Ammon's horn (tissue), 1 donor: ENCODE results near the gene HOXA3.

Experiments
- DNase-seq: peaks from one replicate; pipeline ENCODE4 v3.0.0-alpha.2; 2016; ENCODE audit warnings: low spot score

Gene HOXA3

DNA sequence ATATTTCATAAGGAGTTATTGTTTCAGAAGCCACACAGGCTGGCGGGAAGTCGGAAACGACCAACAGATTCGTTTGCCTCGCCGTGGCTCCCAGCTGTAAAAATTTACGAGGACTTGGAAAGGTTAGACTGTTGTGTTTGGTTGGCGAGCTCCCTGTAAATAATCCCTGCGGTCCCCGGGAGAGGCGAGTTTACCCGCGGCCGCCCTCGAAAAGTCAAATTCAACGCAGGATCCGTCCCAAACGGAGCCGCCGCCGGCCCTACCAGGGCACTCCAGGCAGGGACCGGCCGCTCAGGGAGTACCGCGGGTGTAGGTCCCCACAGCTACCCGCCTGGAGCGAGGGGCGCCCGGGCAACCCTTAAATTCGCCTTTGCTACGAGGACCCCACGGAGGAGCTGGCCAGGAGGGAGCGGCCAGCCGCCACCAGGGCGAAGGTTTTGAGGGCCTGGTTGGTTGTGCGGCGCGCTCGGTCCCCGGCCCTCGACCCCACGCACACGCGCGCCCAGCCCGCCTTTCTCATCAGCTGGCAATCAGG, 13.7 kb upstream of the HOXA3 start:
- DNase-seq, result no peak

DNA sequence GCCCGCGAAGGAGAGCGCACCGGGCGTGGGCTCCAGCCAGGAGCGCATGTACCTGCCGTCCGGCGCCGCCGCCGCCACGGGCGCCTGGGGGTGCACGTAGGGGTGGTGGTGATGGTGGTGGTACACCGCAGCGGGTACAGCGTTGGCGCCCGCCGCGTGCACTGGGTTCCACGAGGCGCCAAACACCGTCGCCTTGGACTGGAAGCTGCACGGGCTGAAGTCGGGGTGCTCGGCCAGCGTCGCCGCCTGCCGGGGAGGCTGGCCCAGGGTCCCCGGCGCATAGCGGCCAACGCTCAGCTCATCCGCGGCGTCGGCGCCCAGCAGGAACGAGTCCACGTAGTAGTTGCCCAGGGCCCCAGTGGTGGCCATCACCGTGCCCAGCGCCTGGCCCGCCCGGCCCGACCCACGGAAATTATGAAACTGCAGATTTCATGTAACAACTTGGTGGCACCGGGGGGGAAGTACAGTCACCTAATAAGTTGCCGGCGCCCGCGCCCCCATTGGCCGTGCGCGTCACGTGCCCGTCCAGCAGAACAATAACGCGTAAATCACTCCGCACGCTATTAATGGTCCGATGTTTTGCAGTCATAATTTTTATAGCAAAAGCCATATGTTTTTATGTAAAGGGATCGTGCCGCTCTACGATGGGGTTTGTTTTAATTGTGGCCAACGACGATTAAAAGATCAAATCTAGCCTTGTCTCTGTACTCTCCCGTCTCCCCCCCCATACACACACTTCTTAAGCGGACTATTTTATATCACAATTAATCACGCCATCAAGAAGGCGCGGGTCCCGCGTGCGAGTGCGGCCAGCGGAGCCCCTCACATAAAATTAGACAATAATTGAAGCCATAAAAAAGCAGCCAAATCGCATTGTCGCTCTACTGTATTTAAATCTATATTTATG, 13.0 kb upstream of the HOXA3 start, which contains the start of gene HOXA9:
TSS of gene HOXA9 (minus strand) at position 449 of the 907 bp plus-strand sequence. CDS start at position 369, 80 bp downstream.
- DNase-seq, result no peak

DNA sequence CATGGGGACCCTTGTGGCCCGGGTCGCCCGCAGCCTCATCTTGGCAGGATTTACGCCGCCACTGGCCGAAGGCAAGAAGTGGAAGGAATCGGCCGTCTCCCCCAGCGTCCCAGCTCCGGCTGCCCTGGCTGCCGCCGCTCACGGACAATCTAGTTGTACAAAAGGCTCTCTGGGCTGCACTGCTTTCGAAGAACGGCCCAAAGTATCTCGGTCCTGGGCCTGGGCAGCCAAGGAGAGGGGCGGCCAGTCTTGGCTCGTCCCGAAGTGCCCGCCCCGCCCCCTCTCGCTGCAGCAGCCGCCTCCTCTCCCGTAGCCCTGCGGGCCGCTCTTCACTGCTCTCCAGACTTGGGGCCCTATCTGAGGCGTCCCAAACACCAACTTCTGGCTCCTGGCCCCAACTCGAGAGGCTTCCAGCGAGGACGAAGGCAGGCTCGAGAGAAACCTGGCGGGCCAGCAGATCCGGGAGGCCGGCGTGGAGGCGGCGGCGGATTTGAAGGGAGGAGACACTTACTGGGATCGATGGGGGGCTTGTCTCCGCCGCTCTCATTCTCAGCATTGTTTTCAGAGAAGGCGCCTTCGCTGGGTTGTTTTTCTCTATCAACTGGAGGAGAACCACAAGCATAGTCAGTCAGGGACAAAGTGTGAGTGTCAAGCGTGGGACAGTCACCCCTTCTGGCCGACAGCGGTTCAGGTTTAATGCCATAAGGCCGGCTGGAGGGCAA, 12.1 kb upstream of the HOXA3 start:
- DNase-seq, result no peak

DNA sequence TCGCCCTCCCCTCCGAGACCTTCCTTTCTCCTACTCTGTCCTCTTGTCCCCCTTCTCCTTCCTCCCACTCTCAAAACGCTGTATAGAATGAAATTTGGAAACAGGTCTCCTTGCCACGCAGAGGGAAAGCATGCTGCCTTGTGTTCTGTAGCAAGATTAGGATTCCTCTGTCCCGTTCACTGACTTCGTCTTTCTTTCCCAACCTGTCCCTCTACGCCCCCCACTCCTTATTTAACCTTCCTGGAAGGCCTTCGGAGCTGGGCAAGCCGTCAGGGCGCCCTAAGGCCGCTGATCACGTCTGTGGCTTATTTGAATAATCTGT, 11.6 kb upstream of the HOXA3 start:
- no peak for DNase-seq

DNA sequence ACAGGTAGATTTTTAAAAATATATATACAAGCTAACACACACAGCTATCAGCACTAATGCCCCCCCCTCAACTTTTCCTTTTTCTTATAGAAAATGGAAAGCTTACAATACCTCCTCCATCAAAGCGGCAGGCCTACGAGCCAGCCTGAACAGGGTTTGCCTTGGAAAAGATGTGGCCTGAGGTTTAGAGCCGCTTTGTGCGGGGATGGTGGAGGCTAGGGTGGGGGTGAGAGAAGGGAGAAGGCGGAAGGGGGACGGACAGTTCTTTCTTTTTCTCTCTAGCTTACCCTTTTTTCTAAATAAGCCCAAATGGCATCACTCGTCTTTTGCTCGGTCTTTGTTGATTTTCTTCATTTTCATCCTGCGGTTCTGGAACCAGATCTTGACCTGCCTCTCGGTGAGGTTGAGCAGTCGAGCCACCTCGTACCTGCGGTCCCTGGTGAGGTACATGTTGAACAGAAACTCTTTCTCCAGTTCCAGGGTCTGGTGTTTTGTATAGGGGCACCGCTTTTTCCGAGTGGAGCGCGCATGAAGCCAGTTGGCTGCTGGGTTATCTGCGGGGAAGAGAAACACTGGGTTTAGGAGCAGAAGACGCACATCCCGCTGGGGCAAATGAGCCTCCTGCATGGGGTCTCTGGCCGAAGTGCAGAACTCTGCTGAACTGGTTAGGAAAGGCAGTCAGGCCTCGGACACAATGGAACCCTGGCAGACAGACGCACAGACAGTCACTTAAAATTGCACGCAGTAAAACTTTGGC, 11.1 kb upstream of the HOXA3 start:
- no peak for DNase-seq

DNA sequence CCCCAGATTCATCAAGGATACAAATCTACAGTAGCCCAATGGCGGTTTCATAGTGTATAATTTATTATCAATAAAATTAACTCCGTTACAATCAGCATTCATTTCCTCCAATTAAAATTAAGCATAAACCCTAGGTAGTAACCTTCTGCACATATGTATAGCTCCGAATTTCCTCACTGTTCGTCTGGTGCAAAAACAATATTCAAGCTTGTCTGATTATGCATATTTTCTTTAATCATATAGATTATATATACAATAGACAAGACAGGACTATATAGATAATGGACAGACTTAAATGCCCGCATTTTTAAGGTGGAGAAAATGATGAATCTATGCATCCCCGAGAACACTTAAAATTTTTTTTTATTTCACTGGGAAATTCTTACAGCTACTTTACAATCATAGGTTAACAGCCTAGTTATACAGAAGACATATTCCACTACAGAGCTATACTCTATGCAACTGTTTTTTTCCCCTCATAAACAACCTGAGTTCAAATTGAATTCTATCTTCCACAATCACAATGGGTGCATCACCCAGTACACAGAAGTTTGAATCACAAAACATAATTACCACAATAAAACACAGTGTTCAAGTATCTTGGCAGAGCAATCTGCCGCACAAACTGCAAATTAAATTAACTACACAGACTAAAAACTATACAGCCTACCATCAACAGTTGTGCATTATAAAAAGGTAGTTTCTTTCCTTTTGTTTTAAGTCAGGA, 10.3 kb upstream of the HOXA3 start:
- no peak for DNase-seq

DNA sequence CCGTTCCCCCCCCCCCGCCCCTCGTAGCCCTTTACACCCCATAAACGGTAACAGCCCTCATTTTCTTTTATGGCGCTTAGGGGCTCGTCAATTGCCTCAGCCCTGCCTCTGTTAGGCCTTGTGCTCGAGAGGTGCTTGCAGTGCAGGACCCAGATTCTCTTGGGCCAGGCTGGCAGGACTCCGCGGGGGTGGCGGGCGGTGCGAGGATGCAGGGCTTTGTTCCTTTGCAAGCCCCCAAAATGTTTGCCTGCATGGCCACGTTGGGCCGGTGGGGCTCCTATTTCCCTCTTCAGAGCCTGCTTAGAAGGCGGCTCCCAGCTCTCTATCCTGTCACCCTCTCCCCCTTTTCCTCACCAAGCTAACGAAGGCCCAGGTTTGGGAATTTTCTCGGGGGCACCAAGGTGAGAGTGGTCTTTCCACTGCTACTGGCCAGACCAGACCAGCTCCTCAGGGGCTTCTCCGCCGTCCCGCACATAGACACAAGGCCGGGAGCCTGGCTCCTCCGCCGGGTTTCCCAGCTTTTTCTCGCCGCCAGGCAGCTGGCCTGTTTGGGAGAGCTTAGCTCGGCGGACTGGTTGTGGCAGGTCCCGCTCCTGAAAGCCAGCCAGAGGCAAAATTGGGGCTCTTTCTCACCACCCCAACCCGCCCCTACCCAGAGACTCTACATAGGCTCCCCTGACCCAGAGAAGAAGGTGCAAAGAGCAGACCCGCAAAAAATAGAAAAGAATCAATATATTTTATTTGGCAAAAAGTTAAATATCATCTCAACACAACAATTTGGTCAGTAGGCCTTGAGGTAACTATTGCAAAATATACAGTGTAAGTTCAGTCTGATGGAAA, 9.6 kb upstream of the HOXA3 start:
- DNase-seq, result no peak

DNA sequence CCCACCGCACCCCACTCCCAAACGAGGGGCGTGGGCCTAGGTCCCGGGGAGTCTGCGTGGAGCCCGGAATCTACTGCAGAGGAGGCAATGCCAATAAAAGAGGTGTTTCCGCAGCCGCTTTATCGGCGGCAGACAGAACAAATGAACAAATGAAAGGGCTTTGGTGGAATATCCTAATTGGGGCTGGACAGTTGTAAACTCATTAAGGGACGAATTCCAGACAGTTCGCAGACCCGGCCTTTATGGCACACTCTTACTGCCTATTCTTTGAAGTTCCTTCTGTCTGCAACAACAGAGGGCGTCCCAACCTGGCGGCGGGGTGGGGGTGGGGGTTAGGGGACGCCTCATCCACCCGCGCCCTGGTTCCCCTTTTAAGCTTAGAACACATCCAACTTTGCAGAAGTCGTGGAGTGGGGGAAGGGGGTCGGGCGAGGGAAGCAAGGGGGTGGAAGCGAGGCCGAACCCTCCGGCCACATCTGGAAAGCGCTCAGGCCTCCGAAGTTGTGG, 8.9 kb upstream of the HOXA3 start:
- DNase-seq, result peak; percentile 12

DNA sequence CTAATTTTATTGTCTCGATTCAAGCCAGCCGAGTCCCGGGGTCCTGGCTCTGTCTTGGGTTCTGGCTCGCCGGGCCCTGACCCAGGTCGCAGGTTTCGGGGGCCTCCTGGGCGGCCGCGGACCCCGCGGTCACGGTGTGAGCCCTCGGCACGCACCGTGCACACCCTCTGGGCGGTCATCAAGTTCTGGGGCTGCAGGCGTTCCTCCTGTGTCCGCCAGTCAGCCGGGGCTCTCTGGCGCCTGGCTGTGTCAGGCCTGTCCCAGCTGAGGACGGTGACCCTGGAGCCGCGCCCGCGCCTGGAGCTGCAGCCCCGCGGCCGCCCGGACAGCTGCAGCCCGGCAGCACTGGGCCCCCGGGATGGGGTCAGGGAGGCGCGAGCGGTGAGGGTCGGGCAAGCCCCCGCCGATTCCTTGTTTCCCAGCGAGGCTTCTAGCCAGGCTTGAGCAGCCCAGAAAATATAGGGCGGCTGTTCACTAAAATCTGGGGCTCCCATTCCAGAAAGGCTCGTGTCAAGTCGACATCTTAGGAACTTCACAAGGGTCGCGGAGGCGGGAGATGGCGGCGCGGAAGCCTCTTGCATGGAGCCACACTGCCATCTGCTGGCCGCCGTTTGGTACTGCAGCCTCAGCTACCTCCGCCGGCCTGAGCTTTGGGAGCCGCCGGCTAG, 8.3 kb upstream of the HOXA3 start:
- DNase-seq, result peak; percentile 89

DNA sequence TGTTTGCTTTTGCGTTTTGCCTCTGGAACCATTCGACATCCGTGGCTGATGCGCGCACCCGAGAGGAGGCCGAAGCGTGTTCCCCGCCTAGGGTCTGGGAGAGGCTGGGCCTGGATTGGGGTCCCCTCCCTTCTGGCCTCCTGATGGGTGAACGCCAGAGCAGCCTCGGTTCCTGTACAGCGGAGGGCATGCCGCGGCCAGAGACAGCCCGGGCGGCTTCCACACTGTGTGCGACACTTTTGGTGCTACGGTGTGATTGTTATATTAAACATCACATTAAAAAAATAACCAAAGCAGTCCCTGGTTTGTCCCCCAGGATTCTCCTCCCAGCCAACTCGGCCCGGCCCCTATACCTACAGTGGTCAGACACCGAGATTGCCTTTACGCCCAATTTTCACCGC, 7.8 kb upstream of the HOXA3 start:
- DNase-seq, result no peak

DNA sequence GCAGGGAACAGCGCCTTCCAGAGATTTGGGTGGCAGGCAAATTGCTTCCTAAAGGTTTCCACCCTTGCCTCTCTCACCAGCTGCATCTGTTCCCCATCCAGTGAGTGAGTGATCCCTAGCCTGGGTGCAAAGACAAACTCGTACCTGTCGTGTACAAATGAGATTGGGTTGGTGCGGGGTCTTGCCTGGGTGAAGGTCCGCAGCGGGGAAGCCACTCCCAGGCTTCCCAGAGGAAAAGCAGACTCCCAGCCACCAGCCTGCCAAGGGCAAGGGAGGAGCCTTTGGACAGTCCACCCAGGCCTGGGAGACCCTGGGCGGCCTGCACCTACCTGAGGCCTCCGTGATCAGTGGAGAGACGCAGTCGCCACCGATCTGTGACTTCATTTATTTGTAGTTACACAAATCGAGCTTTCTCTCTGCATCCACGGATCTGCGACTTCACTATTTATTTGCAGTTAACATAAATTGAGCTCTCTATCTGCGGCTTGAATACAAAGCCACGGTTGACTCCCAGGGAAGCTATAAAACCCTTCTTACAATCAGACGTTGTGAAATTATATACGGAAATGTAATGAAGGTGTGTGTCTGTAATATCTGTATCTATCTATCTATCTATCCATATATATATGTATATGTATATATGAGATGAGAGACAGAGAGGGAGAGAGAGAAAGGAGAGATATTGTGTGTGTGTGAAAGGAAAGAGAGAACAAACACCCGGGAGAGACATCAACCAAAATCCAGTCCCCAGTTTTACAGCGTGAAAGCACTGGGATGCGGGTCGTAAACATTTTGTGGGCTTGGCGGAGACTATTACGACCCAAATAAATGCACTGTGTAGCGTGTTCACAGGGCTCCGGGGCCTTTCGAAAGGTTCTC, 7.1 kb upstream of the HOXA3 start:
- DNase-seq, result no peak

DNA sequence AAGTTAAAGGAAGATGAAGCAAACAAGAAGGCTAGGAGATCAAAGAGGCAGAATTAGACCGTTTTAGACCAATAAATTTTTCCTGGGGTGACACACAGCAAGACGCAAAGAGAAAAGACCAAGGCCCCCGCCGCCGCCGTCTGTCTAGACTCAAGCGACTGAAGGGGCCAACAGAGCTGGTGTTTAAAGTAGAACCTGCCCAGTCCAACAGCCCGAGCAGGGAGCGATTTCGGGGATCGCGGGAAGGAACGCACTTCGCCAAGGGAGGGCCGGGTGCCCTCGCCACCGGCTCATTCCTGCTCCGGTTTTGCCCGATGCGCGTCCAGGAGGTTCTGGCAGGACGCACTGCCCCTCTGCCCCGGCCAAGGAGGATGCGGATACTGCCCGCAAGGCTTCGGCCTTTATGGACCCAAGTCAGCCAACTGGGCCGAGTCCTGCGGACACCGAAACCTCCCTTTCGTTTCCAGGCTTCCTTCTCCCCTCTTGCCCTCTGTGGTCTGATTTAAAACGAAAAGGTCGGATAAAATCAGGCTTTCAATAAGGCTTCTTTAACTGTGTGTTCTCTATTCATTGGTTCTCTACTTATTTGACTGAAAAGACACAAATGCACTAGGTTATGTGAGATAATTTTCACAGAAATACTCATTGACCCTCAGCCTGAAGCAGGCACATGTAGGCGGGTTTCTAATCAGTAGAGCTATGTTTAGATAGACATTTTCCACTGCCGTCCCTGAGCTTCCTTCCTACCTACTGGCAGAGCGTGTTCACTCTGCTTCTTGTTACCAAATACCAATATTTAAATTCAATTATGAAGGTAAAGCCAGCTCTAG, 6.3 kb upstream of the HOXA3 start:
- DNase-seq, result no peak

DNA sequence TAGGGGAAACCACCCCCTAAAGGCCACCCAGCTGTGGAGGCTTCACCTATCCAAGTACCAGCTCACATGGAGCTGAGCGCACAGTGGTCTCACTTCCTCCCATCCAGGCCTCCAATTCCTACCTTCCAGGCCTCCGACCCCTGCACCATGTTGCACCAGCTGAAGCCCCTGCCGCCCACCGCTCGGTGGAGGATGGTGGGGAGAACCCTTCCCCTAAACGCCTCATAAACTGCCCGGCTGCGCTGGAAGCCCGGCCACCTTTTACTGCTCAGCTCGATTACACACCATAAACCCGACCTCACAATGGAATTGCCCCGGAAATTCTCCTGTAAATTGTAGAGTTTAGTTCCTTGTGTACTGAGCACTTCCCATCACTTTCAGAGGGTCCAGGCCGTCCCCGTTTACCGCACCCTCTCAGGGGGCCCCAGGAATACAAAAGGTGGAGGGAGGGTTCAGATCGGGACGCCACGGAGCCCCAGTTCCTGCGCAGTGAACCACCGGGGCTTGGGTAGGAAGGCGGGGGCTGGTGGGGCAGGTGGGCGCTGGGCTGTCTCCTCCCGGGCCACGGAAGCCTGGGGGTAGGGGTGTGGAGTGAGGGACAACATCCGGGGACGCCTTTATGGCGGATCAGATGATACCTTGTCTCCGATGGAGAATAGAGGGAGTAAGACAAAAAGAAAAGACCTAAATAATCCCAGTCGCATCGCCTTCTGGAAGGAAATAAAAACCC, 5.5 kb upstream of the HOXA3 start:
- no peak for DNase-seq

DNA sequence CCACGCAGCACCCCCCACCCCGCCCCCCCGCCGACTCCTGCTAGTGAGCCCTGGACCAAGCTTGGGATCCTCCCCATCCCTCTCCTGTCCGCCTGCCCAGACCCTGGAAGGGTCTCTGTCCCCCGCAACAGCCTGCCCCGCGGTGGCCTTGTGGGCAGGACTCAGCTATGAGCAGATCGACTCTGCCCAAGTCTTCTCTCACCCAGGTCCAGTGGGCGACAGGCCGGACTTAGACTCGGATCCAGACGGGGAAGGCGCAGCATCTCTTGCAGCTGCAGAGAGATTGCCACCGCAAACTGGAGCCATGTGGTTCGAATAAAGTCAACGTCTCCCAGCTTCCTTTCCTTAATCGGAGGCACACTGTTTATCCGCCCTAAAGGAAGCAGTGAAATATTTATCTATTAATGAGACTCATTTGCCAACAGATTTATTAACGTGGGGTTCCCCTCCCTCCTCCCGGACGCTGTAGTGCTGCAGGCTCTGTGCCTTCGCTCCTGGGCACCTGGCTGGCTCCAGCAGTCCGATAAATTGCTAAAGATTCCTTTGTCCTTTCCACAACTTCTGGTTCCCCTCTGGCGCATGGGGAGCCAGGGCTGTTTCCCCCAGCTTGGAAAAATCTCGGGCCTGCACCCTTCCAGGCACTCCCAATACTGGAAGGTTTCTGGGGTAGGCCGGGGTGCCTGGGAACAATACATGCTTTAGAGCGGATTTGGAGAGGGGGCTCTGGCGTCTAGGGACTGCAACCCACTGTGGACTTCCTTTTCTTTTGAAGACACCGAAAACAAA, 4.7 kb upstream of the HOXA3 start:
- no peak for DNase-seq

DNA sequence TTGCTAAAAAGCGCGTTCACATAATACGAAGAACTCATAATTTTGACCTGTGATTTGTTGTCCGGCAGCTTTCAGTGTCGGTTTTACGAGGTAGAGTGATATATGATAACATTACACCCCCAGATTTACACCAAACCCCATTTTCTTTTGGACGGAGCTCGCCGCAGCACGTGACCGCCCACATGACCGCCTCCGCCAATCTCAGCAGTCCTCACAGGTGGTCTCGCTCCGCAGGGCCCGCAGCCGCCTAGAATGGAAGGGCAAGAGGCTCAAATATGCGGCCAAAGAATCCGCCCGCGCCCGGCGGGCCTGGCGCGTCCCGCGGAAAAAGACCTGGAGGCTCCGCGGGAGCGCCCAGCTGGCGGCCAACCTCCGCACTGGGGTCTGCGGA, 4.1 kb upstream of the HOXA3 start, which contains the start of gene HOXA7:
TSS of gene HOXA7 (minus strand) at position 168 of the 391 bp plus-strand sequence. CDS start at position 38, 130 bp downstream.
- DNase-seq, result no peak

DNA sequence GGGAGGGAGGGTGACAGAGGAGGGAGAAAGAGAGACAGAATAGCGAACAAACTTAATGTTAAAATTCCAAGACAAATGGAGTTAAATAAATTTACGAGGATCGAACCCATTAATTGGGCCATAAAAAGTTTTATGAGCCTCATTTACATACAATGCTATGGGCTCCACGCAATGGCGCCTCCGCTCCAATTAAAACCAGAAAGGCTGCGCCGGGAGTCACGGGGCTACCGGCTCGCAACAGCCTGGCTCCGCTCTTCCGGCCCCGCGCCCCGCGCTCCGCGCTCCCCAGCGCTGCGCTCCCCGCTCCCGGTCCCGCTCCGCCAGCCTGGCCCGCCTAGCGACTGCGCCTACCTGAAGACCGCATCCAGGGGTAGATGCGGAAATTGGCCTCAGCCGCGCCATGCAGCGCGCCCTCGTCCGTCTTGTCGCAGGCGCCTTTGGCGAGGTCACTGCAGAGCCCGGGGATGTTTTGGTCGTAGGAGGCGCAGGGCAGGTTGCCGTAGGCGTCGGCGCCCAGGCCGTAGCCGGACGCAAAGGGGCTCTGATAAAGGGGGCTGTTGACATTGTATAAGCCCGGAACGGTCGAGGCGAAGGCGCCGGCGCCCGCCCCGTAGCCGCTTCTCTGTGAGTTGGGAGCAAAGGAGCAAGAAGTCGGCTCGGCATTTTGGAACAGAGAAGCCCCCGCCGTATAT, 3.6 kb upstream of the HOXA3 start:
- no peak for DNase-seq
